HEK293 (cell line): ENCODE data around the gene PRSS2.

Source experiments
- CTCF ChIP-seq: fragments of 450-650 bp; formaldehyde crosslinking; IDR thresholded peaks from 2 replicates; pipeline ENCODE4 v1.5.1; 2016; ENCODE audit warnings: missing biosample characterization, missing genetic modification characterization
- FEZF1 ChIP-seq: fragments of 450-650 bp; formaldehyde crosslinking; IDR thresholded peaks from 2 replicates; pipeline ENCODE4 v1.5.1; 2016; ENCODE audit warnings: missing biosample characterization, missing genetic modification characterization
- KLF16 ChIP-seq: fragments of 450-650 bp; formaldehyde crosslinking; IDR thresholded peaks from 2 replicates; pipeline ENCODE4 v1.5.1; 2017; ENCODE audit warnings: missing biosample characterization, missing genetic modification characterization
- MEIS1 ChIP-seq: sonication (generic); formaldehyde crosslinking; IDR thresholded peaks from 2 replicates; pipeline ENCODE4 v1.8.1; 2022; ENCODE audit warnings: missing genetic modification reagents, mild to moderate bottlenecking, borderline replicate concordance
- ZBTB8A ChIP-seq: fragments of 450-650 bp; formaldehyde crosslinking; IDR thresholded peaks from 2 replicates; pipeline ENCODE4 v1.5.1; 2016; ENCODE audit warnings: missing biosample characterization, missing genetic modification characterization
- ZNF274 ChIP-seq, 2 experiments: fragments of 200-500 bp in 1 of 2; fragments of 450-650 bp in 1 of 2; sonication (Bioruptor generic) in 1 of 2; formaldehyde crosslinking in 1 of 2; IDR thresholded peaks; 2 replicates each; pipeline versions ENCODE4 v1.5.1 to v1.6.1; 2014 to 2016; ENCODE audit warnings: borderline replicate concordance in 1 of 2, inconsistent platforms in 1 of 2, low read length in 1 of 2, missing biosample characterization in 1 of 2, missing genetic modification characterization in 1 of 2
- ZNF302 ChIP-seq: fragments of 450-650 bp; formaldehyde crosslinking; IDR thresholded peaks from 2 replicates; pipeline ENCODE4 v1.5.1; 2016; ENCODE audit warnings: missing biosample characterization, missing genetic modification characterization, low read depth
- ZNF341 ChIP-seq: fragments of 450-650 bp; formaldehyde crosslinking; IDR thresholded peaks from 2 replicates; pipeline ENCODE4; 2016; ENCODE audit warnings: low read depth, missing biosample characterization, missing genetic modification characterization
- ZNF837 ChIP-seq: fragments of 450-650 bp; formaldehyde crosslinking; IDR thresholded peaks from 2 replicates; pipeline ENCODE4 v1.5.1; 2016; ENCODE audit warnings: missing biosample characterization, missing genetic modification characterization

- TF ChIP-seq MEIS1 (no peak), ZNF341 (tag by site-specific recombination) (no peak), ZNF837 (no peak), ZNF274 (IDR thresholded peaks at IDR 0.05; ENCODE audit: low read length) (no peak), ZNF274 (tag by site-specific recombination; IDR thresholded peaks at IDR 0.05; ENCODE audit: borderline replicate concordance) (no peak), ZNF302 (no peak), FEZF1 (tag by site-specific recombination) (no peak), KLF16 (tag by site-specific recombination) (no peak), CTCF (tag by site-specific recombination) (no peak), ZBTB8A (tag by site-specific recombination) (no peak)
These were observed 43.7 kb downstream of the PRSS2 start for GRCh38 chr7:142814451-142814850.
